Esophagus muscularis mucosa (tissue), 4 donors: Measurements from ENCODE around the gene C2CD4D.

Experiments used
- CTCF ChIP-seq, 3 experiments: fragments of 200-600 bp in 2 of 3; fragments of 450-650 bp in 1 of 3; sonication (generic) in 2 of 3; IDR thresholded peaks; one replicate each; pipeline ENCODE4 v1.5.1; 2017 to 2019; ENCODE audit warnings: antibody characterized with exemption in 3 of 3, mild to moderate bottlenecking in 2 of 3, moderate library complexity in 1 of 3
- EP300 ChIP-seq: sonication (generic); formaldehyde crosslinking; IDR thresholded peaks from one replicate; pipeline ENCODE4 v1.6.1; 2017; ENCODE audit warnings: antibody characterized with exemption
- POLR2A ChIP-seq: fragments of 450-650 bp; IDR thresholded peaks from one replicate; pipeline ENCODE4 v1.6.1; 2017; ENCODE audit warnings: antibody characterized with exemption, moderate library complexity, mild to moderate bottlenecking, low read depth
- POLR2AphosphoS5 ChIP-seq, 2 donors: sonication (generic); formaldehyde crosslinking; IDR thresholded peaks; one replicate each; pipeline ENCODE4 v1.6.1; 2017; ENCODE audit warnings: antibody characterized with exemption in 2 of 2

GRCh38 chr1:151825204-151825603 is 14.4 kb downstream of the C2CD4D start:
- no peak for TF ChIP-seq CTCF (IDR thresholded peaks at IDR 0.05)
- TF ChIP-seq POLR2A, result no peak
- TF ChIP-seq EP300, result no peak
- no peak for TF ChIP-seq POLR2AphosphoS5 (IDR thresholded peaks at IDR 0.05)
